Right forelimb (tissue), 1 donor: ENCODE measurements around the gene POP4.
A peak's percentile ranks its signal among the peaks of the same experiment; 100 is the strongest.
"Not testable (repeated sequence)": the region's sequence is repeated elsewhere in the genome, so short reads cannot be mapped to it uniquely, and the experiment has no call there.

Source experiments
- DNase-seq: peaks from one replicate; pipeline ENCODE4 v3.0.0-alpha.2; 2018

Gene POP4

GRCh38 chr19:29605653-29606419, at the start of gene POP4:
TSS of gene POP4 (plus strand) at chr19:29606283. CDS start at chr19:29606319, 36 bp downstream.
- peak; percentile 98 for DNase-seq

GRCh38 chr19:29559110-29559509, 47.0 kb upstream of the POP4 start:
- not testable (repeated sequence) for DNase-seq

- no peak for DNase-seq
Observed at GRCh38 chr19:29559743-29560142, 46.3 kb upstream of the POP4 start.

- DNase-seq: no peak
Observed at GRCh38 chr19:29560313-29561075, 45.6 kb upstream of the POP4 start.

GRCh38 chr19:29561601-29562000, 44.5 kb upstream of the POP4 start:
- DNase-seq: no peak

GRCh38 chr19:29562299-29563297, 43.5 kb upstream of the POP4 start:
- DNase-seq: no peak

- no peak for DNase-seq
Observed at GRCh38 chr19:29563486-29564101, 42.5 kb upstream of the POP4 start.

GRCh38 chr19:29564574-29565005, 41.5 kb upstream of the POP4 start:
- no peak for DNase-seq

- DNase-seq: no peak
Observed at GRCh38 chr19:29565171-29565570, 40.9 kb upstream of the POP4 start.

GRCh38 chr19:29566496-29567054, 39.5 kb upstream of the POP4 start:
- no peak for DNase-seq

- no peak for DNase-seq
Observed at GRCh38 chr19:29567366-29567915, 38.6 kb upstream of the POP4 start.

- DNase-seq: no peak
Observed at GRCh38 chr19:29568036-29569025, 37.8 kb upstream of the POP4 start.

- DNase-seq: no peak
Observed at GRCh38 chr19:29569038-29569911, 36.8 kb upstream of the POP4 start.

- no peak for DNase-seq
Observed at GRCh38 chr19:29571181-29571580, 34.9 kb upstream of the POP4 start.

- DNase-seq: no peak
Observed at GRCh38 chr19:29573486-29573885, 32.6 kb upstream of the POP4 start.

GRCh38 chr19:29574510-29574909, 31.6 kb upstream of the POP4 start:
- DNase-seq: no peak

- no peak for DNase-seq
Observed at GRCh38 chr19:29576046-29576606, 30.0 kb upstream of the POP4 start.

GRCh38 chr19:29576761-29577648, 29.1 kb upstream of the POP4 start:
- no peak for DNase-seq
